Activated CD4-positive, alpha-beta T cell treated with anti-CD3 and anti-CD28 coated beads, Interleukin-2, amount 50 U/mL, for 4 hours (primary cell): ENCODE results near the gene IFITM2.
"Not testable (repeated sequence)": the region's sequence is repeated elsewhere in the genome, so short reads cannot be mapped to it uniquely, and the experiment has no call there.

Source experiments
- DNase-seq, 2 experiments: peaks; one replicate each; pipeline ENCODE4 v3.0.0-alpha.2; 2020

Gene IFITM2

DNA sequence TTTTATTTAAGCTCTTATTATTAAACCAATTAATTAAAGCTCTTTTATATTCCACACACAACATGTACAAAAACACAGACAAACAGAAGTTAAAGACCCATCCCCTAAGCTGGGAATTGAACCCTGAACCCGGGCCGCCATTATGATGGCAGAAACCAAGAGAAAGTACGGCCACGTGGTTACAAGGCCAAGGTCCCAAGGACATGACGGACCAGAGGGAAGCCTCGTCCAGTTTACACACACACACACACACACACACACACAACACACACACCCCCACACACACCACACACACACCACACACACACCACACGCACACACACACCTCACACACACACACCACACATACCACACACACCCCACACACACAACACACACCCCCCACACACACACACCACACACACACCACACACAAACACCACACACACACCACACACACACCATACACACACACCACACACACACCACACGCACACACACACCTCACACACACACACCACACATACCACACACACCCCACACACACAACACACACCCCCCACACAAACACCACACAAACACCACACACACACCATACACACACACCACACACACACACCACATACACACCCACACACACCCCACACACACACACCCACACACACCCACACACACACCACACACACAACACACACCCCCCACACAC lies 41.8 kb downstream of the IFITM2 start:
- not testable (repeated sequence) for DNase-seq

GRCh38 chr11:350033-350722 lies 42.6 kb downstream of the IFITM2 start:
- not testable (repeated sequence) for DNase-seq

DNA sequence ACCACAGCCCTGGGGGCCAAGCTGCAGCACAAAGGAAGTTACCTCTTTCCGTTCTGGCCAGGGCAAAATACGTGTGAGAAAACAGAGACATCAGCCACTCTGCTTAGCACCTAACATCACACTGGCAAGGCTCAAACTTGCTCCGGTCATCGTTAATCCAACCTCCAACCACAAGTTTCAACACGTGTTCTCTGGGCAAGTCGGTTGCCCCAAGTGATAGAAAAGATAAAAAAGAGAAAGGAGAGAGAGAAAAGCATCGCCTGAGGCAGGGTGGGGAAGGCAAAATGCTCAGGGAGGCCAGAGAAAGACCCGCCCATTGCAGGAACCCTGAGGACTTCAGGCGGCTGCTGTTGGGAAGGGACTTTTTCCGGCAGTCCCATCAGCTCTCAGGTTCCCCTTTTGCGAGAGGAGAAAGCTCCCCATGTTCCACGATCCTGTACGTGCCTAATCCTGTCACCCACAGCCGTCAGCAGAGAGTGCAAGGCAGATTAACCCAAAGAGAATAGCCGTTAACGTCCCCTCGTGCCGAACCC lies 43.2 kb downstream of the IFITM2 start:
- DNase-seq, result no peak

DNA sequence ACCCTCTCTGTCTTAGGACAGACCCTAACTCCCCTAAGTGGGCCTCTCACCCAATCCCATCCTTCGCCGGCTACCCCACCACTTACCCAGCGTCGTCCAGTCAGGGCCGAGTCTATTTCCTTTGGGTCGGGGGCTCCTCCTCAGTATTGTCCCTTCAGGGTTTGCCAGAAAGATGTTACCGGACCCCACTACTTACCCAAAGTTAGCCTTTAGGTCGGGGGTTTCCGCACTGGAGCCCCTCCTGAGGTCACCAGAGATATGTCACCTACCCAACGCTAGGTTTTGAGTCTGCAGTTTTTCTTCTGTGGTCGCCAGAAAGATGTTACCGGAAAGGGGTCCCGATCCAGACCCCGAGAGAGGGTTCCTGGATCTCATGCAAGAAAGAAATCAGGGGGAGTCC lies 43.8 kb downstream of the IFITM2 start:
- no peak for DNase-seq

DNA sequence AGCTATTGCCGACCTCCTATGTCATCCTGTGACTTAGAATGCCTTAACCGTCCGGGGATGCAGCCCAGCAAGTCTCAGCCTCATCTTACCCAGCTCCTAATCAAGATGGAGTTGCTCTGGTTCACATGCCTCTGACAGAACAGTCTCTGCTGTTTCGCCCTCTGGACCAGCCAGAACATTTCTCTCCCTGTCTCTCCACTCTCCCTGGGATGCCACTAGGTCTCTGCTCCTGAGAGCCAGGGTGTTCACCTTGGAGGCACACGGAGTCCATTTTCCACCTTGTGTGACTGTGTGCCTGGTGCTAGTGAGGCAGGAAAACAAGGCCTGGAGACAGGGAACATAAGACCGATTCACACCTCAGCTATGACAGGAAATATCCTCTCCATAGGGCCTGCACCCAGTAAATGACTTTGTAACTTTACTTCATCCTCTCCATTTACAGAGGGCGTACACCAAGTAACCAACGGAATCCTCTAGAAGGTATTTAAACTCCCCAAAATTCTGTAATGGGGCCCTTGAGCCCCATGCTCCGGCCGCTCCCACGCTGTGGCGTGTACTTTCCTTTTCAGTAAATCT lies 44.9 kb downstream of the IFITM2 start:
- DNase-seq, result no peak

DNA sequence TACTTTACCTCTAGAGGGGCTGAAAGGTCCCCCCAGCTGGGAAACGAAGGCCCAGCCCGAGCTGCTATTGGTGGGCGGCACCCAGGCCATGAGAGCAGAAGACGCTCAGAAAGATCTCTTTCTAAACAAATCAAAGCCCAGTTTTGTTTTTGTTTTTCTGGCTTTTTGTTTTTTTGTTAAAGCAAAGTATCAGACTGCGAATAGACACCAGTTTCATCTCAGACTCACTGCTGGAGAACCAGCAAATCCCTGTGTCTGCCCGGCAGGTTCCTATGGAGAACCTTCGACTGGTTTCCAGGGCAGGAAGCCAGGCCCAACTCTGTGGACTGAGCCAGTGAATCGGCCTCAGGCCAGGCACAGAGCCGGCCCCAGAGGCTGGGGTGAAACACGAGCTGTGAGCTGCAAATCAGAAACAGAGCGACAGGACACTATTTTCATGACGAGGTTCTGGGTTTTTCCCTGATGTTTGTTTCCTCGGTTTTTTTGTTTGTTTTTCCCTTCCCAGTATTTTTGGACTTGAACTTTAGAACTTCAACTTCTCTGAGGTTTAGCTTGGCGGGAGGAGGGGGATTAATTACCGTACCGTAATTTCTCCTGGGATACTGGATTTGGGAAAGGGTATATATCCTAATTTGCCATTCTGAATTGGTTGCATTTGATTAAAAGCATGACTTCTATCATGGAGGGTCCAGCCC lies 45.7 kb downstream of the IFITM2 start:
- no peak for DNase-seq

GRCh38 chr11:355581-356458 lies 48.2 kb downstream of the IFITM2 start:
- DNase-seq, result peak; percentile 81 to 87

GRCh38 chr11:356610-357009 lies 49.0 kb downstream of the IFITM2 start:
- no peak for DNase-seq

- DNase-seq, result no peak
Observed at GRCh38 chr11:357582-357981, 50.0 kb downstream of the IFITM2 start.

DNA sequence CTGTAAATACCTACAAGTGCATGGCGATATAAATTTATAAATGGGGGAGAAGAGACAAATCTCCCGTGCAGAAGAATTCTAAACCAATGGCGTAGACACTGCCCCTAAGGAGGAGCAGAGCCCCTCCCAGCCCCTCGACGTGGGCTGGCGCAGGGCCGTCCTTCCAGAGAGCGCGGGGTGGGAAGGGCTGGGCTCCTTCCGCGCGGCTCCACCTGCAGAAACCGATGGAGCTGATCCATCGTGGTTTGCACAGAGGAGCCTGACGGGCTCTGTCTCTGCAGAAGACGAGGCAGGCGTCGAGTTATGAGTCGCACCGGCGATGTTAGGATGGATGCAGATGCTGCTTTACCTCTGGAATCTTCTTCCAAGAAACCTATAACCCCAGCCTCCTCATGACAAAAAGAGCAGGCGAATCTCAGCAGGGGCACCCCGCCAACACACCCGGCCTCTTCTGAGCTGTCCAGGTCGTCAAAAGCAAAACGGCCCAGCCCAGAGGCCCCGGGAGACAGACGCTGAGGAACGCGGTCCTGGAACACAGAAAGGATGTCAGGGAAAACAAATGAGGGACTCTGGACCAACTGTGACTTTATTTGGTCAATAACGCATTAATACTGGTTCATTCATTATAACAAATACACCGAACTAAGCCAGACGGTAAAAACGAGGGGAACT lies 50.6 kb downstream of the IFITM2 start:
- no peak for DNase-seq
